GM12878 (cell line): Measurements from ENCODE around the gene METTL8. TPM values are rescaled to one million over a fixed set of nuclear protein-coding genes. Genes with fewer than 3 reads are reported as not detected.

Source experiments
- ATAC-seq: fragments of 200-7000 bp; cut with Tn5 transposase; 3 replicates; pipeline ENCODE4 v1.9.1; 2020; ENCODE audit warnings: mild to moderate bottlenecking, moderate library complexity
- BruUV-seq: library from RNA; stranded (reverse); fragments of 400-500 nt; replicated peaks from 2 replicates; lab custom pipeline; 2021; lab: Mats Ljungman, UMichigan
- CTCF ChIA-PET: fragments of 300-600 bp; sonication (Branson Sonifier 250); formaldehyde crosslinking; extraction: SDS; loops from one replicate; lab custom pipeline; 2021; ENCODE audit warnings: inconsistent platforms; lab: Yijun Ruan, JAX
- POLR2A ChIA-PET: fragments of 350-600 bp; formaldehyde crosslinking; extraction: SDS; loops from one replicate; lab custom pipeline; 2021; ENCODE audit warnings: inconsistent platforms; lab: Charles Lee
- RAD21 ChIA-PET: fragments of 300-600 bp; sonication (Branson Sonifier 250); formaldehyde crosslinking; loops from one replicate; lab custom pipeline; 2023; ENCODE audit warnings: antibody characterized with exemption; ENCODE audit not compliant: unreplicated experiment; lab: Charles Lee
- SMC1A ChIA-PET: fragments of 300-600 bp; sonication (Branson Sonifier 250); formaldehyde crosslinking; loops from one replicate; lab custom pipeline; 2023; ENCODE audit not compliant: unreplicated experiment, uncharacterized antibody; lab: Charles Lee
- DNase-seq: peaks from one replicate; pipeline ENCODE4 v3.0.0-alpha.2; 2011; ENCODE audit warnings: low read depth, low spot score
- FAIRE-seq: peaks from 3 replicates; lab custom pipeline; 2011; peaks lifted over from hg19 to GRCh38; lab: Jason Lieb, UNC
- H2AFZ ChIP-seq: 2 replicates; pipeline ENCODE4 v1.6.0; 2011; ENCODE audit warnings: low read depth, low read length, control low read depth; ENCODE audit not compliant: control insufficient read depth
- H3K27ac ChIP-seq: 2 replicates; pipeline ENCODE4 v1.5.1; 2011; ENCODE audit warnings: control low read depth; ENCODE audit not compliant: control insufficient read depth, insufficient read depth
- H3K27me3 ChIP-seq, 2 experiments: replicated peaks in 1 of 2; 2 replicates each; pipeline versions ENCODE4 v1.6.0 to v1.6.1; 2011; ENCODE audit warnings: low read length in 1 of 2; ENCODE audit not compliant: control insufficient read depth in 2 of 2, insufficient read depth in 2 of 2
- H3K36me3 ChIP-seq, 2 experiments: 2 replicates each; pipeline ENCODE4 v1.5.1; 2011; ENCODE audit warnings: low read length in 1 of 2; ENCODE audit not compliant: control insufficient read depth in 2 of 2, insufficient read depth in 2 of 2
- H3K4me1 ChIP-seq: 2 replicates; pipeline ENCODE4 v1.6.1; 2011; ENCODE audit warnings: mild to moderate bottlenecking, low read length, moderate library complexity, mixed read lengths; ENCODE audit not compliant: control insufficient read depth, insufficient read depth
- H3K4me2 ChIP-seq: 2 replicates; pipeline ENCODE4 v1.6.0; 2011; ENCODE audit warnings: control low read depth; ENCODE audit not compliant: control insufficient read depth, insufficient read depth
- H3K4me3 ChIP-seq: fragments of 200-600 bp; sonication (generic); 2 replicates; pipeline ENCODE4 v1.5.1; 2016
- H3K79me2 ChIP-seq: 2 replicates; pipeline ENCODE4 v1.6.0; 2011; ENCODE audit warnings: low read length; ENCODE audit not compliant: control insufficient read depth, insufficient read depth
- H3K9ac ChIP-seq: 2 replicates; pipeline ENCODE4 v1.8.0; 2011; ENCODE audit warnings: low read length, control low read depth, mixed read lengths; ENCODE audit not compliant: control insufficient read depth, insufficient read depth
- H3K9me3 ChIP-seq: replicated peaks from 3 replicates; pipeline ENCODE4 v1.5.1; 2011; ENCODE audit warnings: mild to moderate bottlenecking, low read length; ENCODE audit not compliant: control insufficient read depth, insufficient read depth
- H4K20me1 ChIP-seq: 2 replicates; pipeline ENCODE4 v1.6.0; 2011; ENCODE audit not compliant: control insufficient read depth, insufficient read depth
- ATF2 ChIP-seq: IDR thresholded peaks from 2 replicates; pipeline ENCODE4 v1.6.1; 2012; ENCODE audit warnings: low read length, inconsistent platforms
- CBX5 ChIP-seq: sonication (generic); IDR thresholded peaks from 2 replicates; pipeline ENCODE4 v1.6.1; 2016; ENCODE audit warnings: low read depth, moderate library complexity, mild to moderate bottlenecking, inconsistent platforms
- CEBPB ChIP-seq, 2 experiments: fragments of 150-350 bp in 1 of 2; IDR thresholded peaks; 2 replicates each; pipeline ENCODE4 v1.6.1; 2012 to 2014; ENCODE audit warnings: low read depth in 2 of 2, low read length in 2 of 2, borderline replicate concordance in 1 of 2, inconsistent platforms in 1 of 2
- CHD4 ChIP-seq: fragments of 200-600 bp; sonication (generic); IDR thresholded peaks from 2 replicates; pipeline ENCODE4 v1.6.1; 2016; ENCODE audit warnings: mild to moderate bottlenecking
- E2F8 ChIP-seq: fragments of 450-650 bp; IDR thresholded peaks from 2 replicates; pipeline ENCODE4 v1.6.1; 2018; ENCODE audit warnings: mild to moderate bottlenecking, low read depth, moderate library complexity; ENCODE audit not compliant: partially characterized antibody
- EGR1 ChIP-seq, 2 experiments: IDR thresholded peaks; 1 replicate in 1 of 2; 2 replicates in 1 of 2; pipeline ENCODE4 v1.6.1; 2011 to 2012; ENCODE audit warnings: low read depth in 2 of 2, low read length in 2 of 2, borderline replicate concordance in 1 of 2, mild to moderate bottlenecking in 1 of 2, moderate library complexity in 1 of 2
- ELK1 ChIP-seq: IDR thresholded peaks from 2 replicates; pipeline ENCODE4 v1.6.1; 2012; ENCODE audit warnings: low read depth, low read length, improper control_type of control experiment
- MEF2A ChIP-seq: IDR thresholded peaks from 2 replicates; pipeline ENCODE4 v1.6.1; 2011; ENCODE audit warnings: low read depth, mild to moderate bottlenecking, low read length, moderate library complexity; ENCODE audit not compliant: insufficient read depth
- NFIC ChIP-seq: IDR thresholded peaks from 2 replicates; pipeline ENCODE4 v1.6.1; 2012; ENCODE audit warnings: low read depth, mild to moderate bottlenecking, inconsistent platforms, low read length, moderate library complexity
- REST ChIP-seq: IDR thresholded peaks from 2 replicates; pipeline ENCODE4 v1.6.1; 2012; ENCODE audit warnings: mild to moderate bottlenecking, low read depth, low read length
- SMARCA5 ChIP-seq: fragments of 450-650 bp; IDR thresholded peaks from 2 replicates; pipeline ENCODE4 v1.6.1; 2017; ENCODE audit warnings: mild to moderate bottlenecking
- ZNF274 ChIP-seq: IDR thresholded peaks from one replicate; pipeline ENCODE4 v1.8.0; 2011; ENCODE audit not compliant: insufficient read length, insufficient read depth
- ZNF384 ChIP-seq: IDR thresholded peaks from 2 replicates; pipeline ENCODE4 v1.6.1; 2012; ENCODE audit warnings: low read depth, mild to moderate bottlenecking, low read length, improper control_type of control experiment, borderline replicate concordance
- WGBS: methylation state at CpG from one replicate; pipeline ENCODE4 v1.1.6; 2016; ENCODE audit warnings: low lambda C conversion rate; ENCODE audit not compliant: insufficient replicate concordance, insufficient coverage; ENCODE audit errors: missing lambda C conversion rate; 5-methylcytosine and 5-hydroxymethylcytosine counted together
- in situ Hi-C: fragments of 300-500 bp; cut with MboI; formaldehyde crosslinking; loops from 9 replicates; pipeline ENCODE4 v1.14.3; 2018; ENCODE audit warnings: mixed read lengths
- intact Hi-C: fragments of 100-400 bp; cut with micrococcal nuclease; formaldehyde crosslinking; loops from one replicate; pipeline ENCODE4 v1.14.2; 2022; ENCODE audit not compliant: unreplicated experiment
- polyA plus RNA-seq, 11 experiments: library from polyadenylated mRNA; depleted of rRNA in 4 of 11; unstranded in 6 of 11; stranded (reverse) in 5 of 11; fragments of >200 nt; fragmentation: Nextera tagmentation in 4 of 11; fragmentation: Illumina TruSeq in 1 of 11; extraction: Ambion mirVana in 4 of 11; extraction: Trizol in 1 of 11; gene quantifications; 1 replicate in 1 of 11; 2 replicates in 10 of 11; pipeline versions ENCODE4 v1.2.1 to v1.2.3, GENCODE V29; 2011 to 2016; ENCODE audit warnings: inconsistent platforms in 2 of 11, missing spikeins in 2 of 11, low read depth in 1 of 11
- total RNA-seq, 4 experiments: library from RNA; depleted of rRNA in 3 of 4; stranded (reverse); fragments of >200 nt in 3 of 4; fragmentation: Illumina TruSeq in 1 of 4; extraction: Trizol in 1 of 4; gene quantifications; 2 replicates each; pipeline versions ENCODE4 v1.2.1 to v1.2.3, GENCODE V29; 2013 to 2021

Gene METTL8
- total and polyA plus RNA-seq, 10 of the 15 experiments (the other 5 are each of a cell fraction or from before 2014, with no cell fraction given) = 30.8 to 96.3 (median 51.5) TPM

GRCh38 chr2:171271971-171272436 lies 161.8 kb downstream of the METTL8 start:
- no peak for FAIRE-seq
- Histone ChIP-seq H3K9me3 (no peaks in the 10 kb centered on the region), H3K4me2 (no peak overlapping the region), H3K4me1 (no peaks in the 10 kb centered on the region), H3K27me3 (no peaks in the 10 kb centered on the region), H3K4me3 (no peak overlapping the region), H4K20me1 (no peaks in the 10 kb centered on the region), H2AFZ (no peak overlapping the region), H3K27ac (no peak overlapping the region), H3K9ac (no peak overlapping the region), H3K36me3 (no peaks in the 10 kb centered on the region), H3K79me2 (no peaks in the 10 kb centered on the region)
- no TSS peak for BruUV-seq
- no peak for ATAC-seq
- CTCF ChIA-PET = interaction anchor here (1.5 kb wide), 1 partner anchor 145 kb away, joined by 3 read pairs; no protein-coding TSS in a partner anchor
- SMC1A ChIA-PET = interaction anchor here (1.2 to 1.8 kb wide), 3 partner anchors 11 to 42 kb away, joined by 3 to 5 read pairs (median 3); no protein-coding TSS in a partner anchor
- in situ Hi-C loops (no loop called here), intact Hi-C loops (no loop called here)
- WGBS = 93% methylated on average over 1 of the region's 1 CpG
- RAD21 ChIA-PET = no interaction called here
- DNase-seq = no peak
- POLR2A ChIA-PET = interaction anchor here (0.7 to 1.6 kb wide), 2 partner anchors 9 to 46 kb away, joined by 4 to 8 read pairs; no protein-coding TSS in a partner anchor
- TF ChIP-seq SMARCA5 (no peak), ZNF274 (no peak), CHD4 (no peak), ZNF384 (no peak), NFIC (no peak), CBX5 (no peak), REST (no peak), ATF2 (no peak), MEF2A (no peak), EGR1 (IDR thresholded peaks at IDR 0.05; ENCODE audit: borderline replicate concordance in 1 of 2, low read depth in 2 of 2, low read length in 2 of 2) (no peak), E2F8 (no peak), CEBPB (IDR thresholded peaks at IDR 0.05; ENCODE audit: borderline replicate concordance in 1 of 2, low read depth in 2 of 2, low read length in 2 of 2) (no peak), ELK1 (no peak)
